HCT116 (cell line): ENCODE measurements around the gene SHISA3. TPM values are rescaled to one million over a fixed set of nuclear protein-coding genes. Genes with fewer than 3 reads are reported as not detected.

ENCODE experiments used
- ATAC-seq: fragments of 200-7000 bp; cut with Tn5 transposase; 2 replicates; pipeline ENCODE4 v1.9.1; 2020; ENCODE audit warnings: mild to moderate bottlenecking, moderate library complexity
- BruUV-seq: library from RNA; stranded (reverse); fragments of 400-500 nt; replicated peaks from 2 replicates; lab custom pipeline; 2021; lab: Mats Ljungman, UMichigan
- CTCF ChIA-PET: fragments of 300-600 bp; sonication (Branson Sonifier 250); formaldehyde crosslinking; loops from one replicate; lab custom pipeline; 2021; ENCODE audit warnings: antibody characterized with exemption; lab: Charles Lee
- POLR2A ChIA-PET: fragments of 300-600, 350-600 bp; sonication (Branson Sonifier 250); formaldehyde crosslinking; loops from one replicate; lab custom pipeline; 2021; ENCODE audit warnings: antibody characterized with exemption; lab: Charles Lee
- RAD21 ChIA-PET, 2 experiments: fragments of 300-600 bp; sonication (Branson Sonifier 250); formaldehyde crosslinking; loops; one replicate each; lab custom pipeline; 2023; ENCODE audit warnings: low total read pairs in 2 of 2; ENCODE audit not compliant: uncharacterized antibody in 2 of 2, unreplicated experiment in 2 of 2, low non-redundant PET in 1 of 2; lab: Charles Lee
- DNase-seq: peaks from one replicate; pipeline ENCODE4 v3.0.0-alpha.2; 2010; ENCODE audit warnings: low read depth, low spot score
- H2AFZ ChIP-seq: fragments of 200-600 bp; shearing (Covaris generic), sonication (generic); 2 replicates; pipeline ENCODE4 v1.6.1; 2017; ENCODE audit warnings: low read depth, mixed run types, mixed read lengths, antibody characterized with exemption, low read length; ENCODE audit not compliant: poor library complexity, severe bottlenecking
- H3K27ac ChIP-seq: 2 replicates; pipeline ENCODE4 v1.5.1; 2012; ENCODE audit warnings: low read depth, low read length
- H3K27me3 ChIP-seq: fragments of 200-600 bp; sonication (generic); 2 replicates; pipeline ENCODE4 v1.6.1; 2016; ENCODE audit warnings: mixed run types, low read length, mixed read lengths; ENCODE audit not compliant: insufficient read depth
- H3K36me3 ChIP-seq, 2 experiments: fragments of 200-500 bp in 1 of 2; fragments of 200-600 bp in 1 of 2; sonication (Bioruptor generic) in 1 of 2; sonication (generic) in 1 of 2; 2 replicates each; pipeline versions ENCODE4 v1.5.1 to v1.6.1; 2014 to 2016; ENCODE audit warnings: low read length in 2 of 2, inconsistent platforms in 1 of 2, mixed read lengths in 1 of 2, mixed run types in 1 of 2; ENCODE audit not compliant: insufficient read depth in 2 of 2, control insufficient read depth in 1 of 2
- H3K4me1 ChIP-seq, 2 experiments: fragments of 200-600 bp in 1 of 2; sonication (generic) in 1 of 2; 2 replicates each; pipeline versions ENCODE4 v1.5.1 to v1.6.1; 2012 to 2017; ENCODE audit warnings: low read length in 2 of 2, inconsistent platforms in 1 of 2, mild to moderate bottlenecking in 1 of 2, mixed read lengths in 1 of 2, mixed run types in 1 of 2, moderate library complexity in 1 of 2; ENCODE audit not compliant: insufficient read depth in 2 of 2, control insufficient read depth in 1 of 2
- H3K4me2 ChIP-seq: fragments of 200-600 bp; sonication (generic); 2 replicates; pipeline ENCODE4 v1.6.1; 2017; ENCODE audit warnings: mixed run types, low read length, mixed read lengths
- H3K4me3 ChIP-seq, 2 experiments: fragments of 200-600 bp in 1 of 2; sonication (generic) in 1 of 2; replicated peaks in 1 of 2; 2 replicates each; pipeline ENCODE4 v1.5.1; 2011 to 2016; ENCODE audit warnings: low read length in 2 of 2, control low read depth in 1 of 2, low read depth in 1 of 2, mild to moderate bottlenecking in 1 of 2, mixed read lengths in 1 of 2, mixed run types in 1 of 2
- H3K79me2 ChIP-seq: fragments of 200-600 bp; sonication (generic); 2 replicates; pipeline ENCODE4 v1.6.1; 2017; ENCODE audit warnings: mild to moderate bottlenecking, mixed run types, low read length, moderate library complexity, mixed read lengths; ENCODE audit not compliant: insufficient read depth
- H3K9ac ChIP-seq: fragments of 200-600 bp; sonication (generic); 2 replicates; pipeline ENCODE4 v1.6.1; 2016; ENCODE audit warnings: low read length, mixed read lengths
- H3K9me2 ChIP-seq: fragments of 200-600 bp; sonication (generic), shearing (Covaris generic); 2 replicates; pipeline ENCODE4 v1.6.1; 2017; ENCODE audit warnings: mixed run types, mild to moderate bottlenecking, moderate library complexity; ENCODE audit not compliant: insufficient read depth
- H3K9me3 ChIP-seq, 2 experiments: fragments of 200-500 bp in 1 of 2; fragments of 200-600 bp in 1 of 2; sonication (Bioruptor generic) in 1 of 2; sonication (generic) in 1 of 2; 2 replicates each; pipeline ENCODE4 v1.6.1; 2014 to 2017; ENCODE audit warnings: low read length in 2 of 2, mixed read lengths in 2 of 2, inconsistent platforms in 1 of 2, low read depth in 1 of 2, mild to moderate bottlenecking in 1 of 2, mixed run types in 1 of 2, moderate library complexity in 1 of 2; ENCODE audit not compliant: control insufficient read depth in 1 of 2, insufficient read depth in 1 of 2
- H4K20me1 ChIP-seq: fragments of 200-600 bp; sonication (generic), shearing (Covaris generic); 2 replicates; pipeline ENCODE4 v1.6.1; 2017; ENCODE audit warnings: mixed run types, mild to moderate bottlenecking, moderate library complexity; ENCODE audit not compliant: insufficient read depth
- POLR2AphosphoS5 ChIP-seq: IDR thresholded peaks from 2 replicates; pipeline ENCODE4 v1.6.1; 2011; ENCODE audit warnings: mild to moderate bottlenecking, low read depth, low read length, moderate library complexity
- RAD21 ChIP-seq: IDR thresholded peaks from 2 replicates; pipeline ENCODE4 v1.6.1; 2012; ENCODE audit warnings: low read depth, mild to moderate bottlenecking
- TCF7L2 ChIP-seq: IDR thresholded peaks from 2 replicates; pipeline ENCODE4 v1.7.0; 2011; ENCODE audit warnings: borderline replicate concordance, inconsistent platforms; ENCODE audit not compliant: insufficient read depth, insufficient read length; ENCODE audit errors: extremely low read depth
- ZBTB33 ChIP-seq: IDR thresholded peaks from 2 replicates; pipeline ENCODE4 v1.6.1; 2011; ENCODE audit warnings: mild to moderate bottlenecking, low read length, moderate library complexity; ENCODE audit not compliant: insufficient replicate concordance; ENCODE audit errors: extremely low read depth
- intact Hi-C: fragments of 100-400 bp; cut with micrococcal nuclease; formaldehyde crosslinking; loops from 2 replicates; pipeline ENCODE4 v1.10.0; 2022
- total RNA-seq: library from RNA; stranded (reverse); gene quantifications from one replicate; pipeline ENCODE4 v1.2.1, GENCODE V29; 2021; ENCODE audit not compliant: unreplicated experiment
- TF ChIP-seq, protein P1 (sequence below): IDR thresholded peaks from 2 replicates; pipeline ENCODE4 v1.6.1; 2012

Gene SHISA3
- total RNA-seq, 1 experiment from 2014 or later: not detected

GRCh38 chr4:42396752-42397634, at the start of gene SHISA3 (continued):
- no peak for TF ChIP-seq POLR2AphosphoS5
- TF ChIP-seq, protein P1, sequence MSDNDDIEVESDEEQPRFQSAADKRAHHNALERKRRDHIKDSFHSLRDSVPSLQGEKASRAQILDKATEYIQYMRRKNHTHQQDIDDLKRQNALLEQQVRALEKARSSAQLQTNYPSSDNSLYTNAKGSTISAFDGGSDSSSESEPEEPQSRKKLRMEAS: no peak

DNA sequence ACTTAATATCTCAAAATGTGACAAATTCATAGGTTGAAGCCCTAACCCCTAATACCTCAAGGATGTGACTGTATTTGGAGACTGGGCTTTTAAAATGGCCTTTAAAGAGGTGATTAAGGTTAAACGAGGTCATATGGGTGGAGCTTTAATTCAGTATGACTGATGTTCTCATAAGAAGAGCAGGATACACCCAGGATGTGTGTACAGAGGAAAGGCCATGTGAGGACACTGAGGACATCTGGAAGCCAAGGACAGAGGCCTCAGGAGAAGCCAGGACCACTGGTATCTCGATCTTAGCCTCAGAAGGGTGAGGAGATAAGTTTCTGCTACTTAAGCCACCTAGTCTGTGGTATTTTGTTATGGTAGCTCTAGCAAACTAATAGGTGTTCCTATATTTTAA, 49.0 kb upstream of the SHISA3 start:
- intact Hi-C loops: no loop called here
- no peak overlapping the region for H3K27ac ChIP-seq
- H3K9me2 ChIP-seq: no peaks in the 10 kb centered on the region
- TF ChIP-seq ZBTB33: no peak
- TF ChIP-seq TCF7L2: no peak
- TF ChIP-seq RAD21: no peak
- no peaks in the 10 kb centered on the region; a peak in 1 of 4 replicates for H3K4me1 ChIP-seq
- CTCF ChIA-PET: no interaction called here
- no peak for ATAC-seq
- H3K9ac ChIP-seq: no peak overlapping the region
- H2AFZ ChIP-seq: no peak overlapping the region
- RAD21 ChIA-PET: no interaction called here
- no peaks in the 10 kb centered on the region for H3K36me3 ChIP-seq
- DNase-seq: no peak
- no peaks in the 10 kb centered on the region for H3K27me3 ChIP-seq
- no TSS peak for BruUV-seq
- no peak overlapping the region for H3K4me2 ChIP-seq
- H3K9me3 ChIP-seq: no peaks in the 10 kb centered on the region
- POLR2A ChIA-PET: no interaction called here
- no peaks in the 10 kb centered on the region for H3K79me2 ChIP-seq
- no peak overlapping the region for H3K4me3 ChIP-seq
- no peaks in the 10 kb centered on the region for H4K20me1 ChIP-seq
